Parathyroid adenoma (tissue), 2 donors: ENCODE measurements around the gene IGSF1.

Source experiments
- H2AFZ ChIP-seq: fragments of 300-600 bp; sonication (generic); one replicate; pipeline ENCODE4 v1.7.0; 2017; ENCODE audit warnings: antibody characterized with exemption, mild to moderate bottlenecking
- H3K27ac ChIP-seq: fragments of 300-600 bp; sonication (generic); one replicate; pipeline ENCODE4 v1.7.0; 2017
- H3K27me3 ChIP-seq: fragments of 300-600 bp; sonication (generic); one replicate; pipeline ENCODE4 v1.7.0; 2017; ENCODE audit warnings: low read length; ENCODE audit not compliant: control insufficient read depth, insufficient read depth
- H3K36me3 ChIP-seq: fragments of 300-600 bp; sonication (generic); one replicate; pipeline ENCODE4 v1.7.0; 2017; ENCODE audit warnings: low read length; ENCODE audit not compliant: control insufficient read depth, insufficient read depth
- H3K4me1 ChIP-seq: fragments of 300-600 bp; sonication (generic); one replicate; pipeline ENCODE4 v1.7.0; 2017; ENCODE audit warnings: control low read depth
- H3K4me2 ChIP-seq: fragments of 300-600 bp; sonication (generic); one replicate; pipeline ENCODE4 v1.7.0; 2017; ENCODE audit warnings: low read length
- H3K4me3 ChIP-seq: fragments of 300-600 bp; sonication (generic); one replicate; pipeline ENCODE4 v1.7.0; 2017; ENCODE audit warnings: low read depth, low read length
- H3K79me2 ChIP-seq: fragments of 300-600 bp; sonication (generic); one replicate; pipeline ENCODE4 v1.7.0; 2017; ENCODE audit warnings: control low read depth
- H3K9ac ChIP-seq: fragments of 300-600 bp; sonication (generic); one replicate; pipeline ENCODE4 v1.7.0; 2017; ENCODE audit warnings: mild to moderate bottlenecking
- H3K9me3 ChIP-seq: fragments of 300-600 bp; sonication (generic); one replicate; pipeline ENCODE4 v1.7.0; 2017; ENCODE audit warnings: low read length; ENCODE audit not compliant: control insufficient read depth
- TF ChIP-seq, protein P1 (sequence below): fragments of 300-600 bp; sonication (generic); IDR thresholded peaks from one replicate; pipeline ENCODE4 v1.7.0; 2017; ENCODE audit warnings: antibody characterized with exemption, mild to moderate bottlenecking
- donor health status: primary hyperparathyroidism.

The IGSF1 gene

DNA sequence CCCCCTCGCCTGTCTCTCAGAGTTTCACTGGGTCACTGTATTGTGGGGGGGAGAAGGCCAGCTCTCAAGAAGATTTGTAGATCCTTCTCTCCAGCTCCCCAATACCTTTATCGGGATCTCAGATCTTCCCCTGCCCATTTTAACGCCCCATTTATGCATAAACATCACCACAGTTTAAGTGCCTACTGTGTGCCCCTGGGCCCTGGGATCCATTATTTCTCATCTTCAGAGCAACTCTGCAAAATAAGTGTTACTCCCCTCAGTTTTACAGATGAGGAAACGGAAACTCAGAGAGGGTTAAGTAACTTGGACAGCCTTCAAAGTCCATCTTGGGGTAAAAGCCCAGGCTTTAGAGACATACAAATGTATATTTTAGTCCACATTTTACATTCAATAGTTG lies 421 bp upstream of the IGSF1 start:
- no peaks in the 10 kb centered on the region for H3K79me2 ChIP-seq
- TF ChIP-seq, protein P1, sequence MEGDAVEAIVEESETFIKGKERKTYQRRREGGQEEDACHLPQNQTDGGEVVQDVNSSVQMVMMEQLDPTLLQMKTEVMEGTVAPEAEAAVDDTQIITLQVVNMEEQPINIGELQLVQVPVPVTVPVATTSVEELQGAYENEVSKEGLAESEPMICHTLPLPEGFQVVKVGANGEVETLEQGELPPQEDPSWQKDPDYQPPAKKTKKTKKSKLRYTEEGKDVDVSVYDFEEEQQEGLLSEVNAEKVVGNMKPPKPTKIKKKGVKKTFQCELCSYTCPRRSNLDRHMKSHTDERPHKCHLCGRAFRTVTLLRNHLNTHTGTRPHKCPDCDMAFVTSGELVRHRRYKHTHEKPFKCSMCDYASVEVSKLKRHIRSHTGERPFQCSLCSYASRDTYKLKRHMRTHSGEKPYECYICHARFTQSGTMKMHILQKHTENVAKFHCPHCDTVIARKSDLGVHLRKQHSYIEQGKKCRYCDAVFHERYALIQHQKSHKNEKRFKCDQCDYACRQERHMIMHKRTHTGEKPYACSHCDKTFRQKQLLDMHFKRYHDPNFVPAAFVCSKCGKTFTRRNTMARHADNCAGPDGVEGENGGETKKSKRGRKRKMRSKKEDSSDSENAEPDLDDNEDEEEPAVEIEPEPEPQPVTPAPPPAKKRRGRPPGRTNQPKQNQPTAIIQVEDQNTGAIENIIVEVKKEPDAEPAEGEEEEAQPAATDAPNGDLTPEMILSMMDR, result no peak
- H3K27me3 ChIP-seq, result no peaks in the 10 kb centered on the region
- H3K9ac ChIP-seq, result no peak overlapping the region
- H3K4me2 ChIP-seq, result no peak overlapping the region
- no peaks in the 10 kb centered on the region for H3K9me3 ChIP-seq
- no peak overlapping the region for H3K4me3 ChIP-seq
- no peaks in the 10 kb centered on the region for H3K36me3 ChIP-seq
- H3K4me1 ChIP-seq, result no peaks in the 10 kb centered on the region
- H2AFZ ChIP-seq, result peak overlapping the region; percentile 76
- H3K27ac ChIP-seq, result no peak overlapping the region

DNA sequence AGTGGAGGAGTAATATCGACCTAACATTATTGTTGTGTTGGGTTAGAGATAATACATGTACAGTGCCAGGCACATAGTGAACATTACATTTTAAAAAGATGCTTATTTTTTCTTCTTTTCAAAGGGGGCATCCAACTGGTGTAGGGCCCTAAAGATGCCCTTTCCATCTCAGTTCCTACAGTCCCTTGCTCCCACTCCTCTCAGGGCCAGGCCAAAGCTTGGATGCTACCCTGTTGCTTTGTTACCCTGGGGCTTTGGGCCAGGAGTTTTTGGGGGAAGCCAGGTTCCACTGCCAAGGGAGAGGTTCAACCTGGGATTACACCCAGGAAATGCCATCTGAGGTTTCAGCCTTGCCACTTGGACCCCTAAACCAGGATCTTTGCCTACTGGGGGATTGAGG lies 918 bp downstream of the IGSF1 start:
- H2AFZ ChIP-seq, result no peak overlapping the region
- H3K4me1 ChIP-seq, result no peaks in the 10 kb centered on the region
- no peaks in the 10 kb centered on the region for H3K9me3 ChIP-seq
- H3K27me3 ChIP-seq, result no peaks in the 10 kb centered on the region
- no peak overlapping the region for H3K27ac ChIP-seq
- H3K4me2 ChIP-seq, result no peak overlapping the region
- no peaks in the 10 kb centered on the region for H3K36me3 ChIP-seq
- no peaks in the 10 kb centered on the region for H3K79me2 ChIP-seq
- no peak overlapping the region for H3K4me3 ChIP-seq
- no peak overlapping the region for H3K9ac ChIP-seq
- TF ChIP-seq, protein P1, result no peak

DNA sequence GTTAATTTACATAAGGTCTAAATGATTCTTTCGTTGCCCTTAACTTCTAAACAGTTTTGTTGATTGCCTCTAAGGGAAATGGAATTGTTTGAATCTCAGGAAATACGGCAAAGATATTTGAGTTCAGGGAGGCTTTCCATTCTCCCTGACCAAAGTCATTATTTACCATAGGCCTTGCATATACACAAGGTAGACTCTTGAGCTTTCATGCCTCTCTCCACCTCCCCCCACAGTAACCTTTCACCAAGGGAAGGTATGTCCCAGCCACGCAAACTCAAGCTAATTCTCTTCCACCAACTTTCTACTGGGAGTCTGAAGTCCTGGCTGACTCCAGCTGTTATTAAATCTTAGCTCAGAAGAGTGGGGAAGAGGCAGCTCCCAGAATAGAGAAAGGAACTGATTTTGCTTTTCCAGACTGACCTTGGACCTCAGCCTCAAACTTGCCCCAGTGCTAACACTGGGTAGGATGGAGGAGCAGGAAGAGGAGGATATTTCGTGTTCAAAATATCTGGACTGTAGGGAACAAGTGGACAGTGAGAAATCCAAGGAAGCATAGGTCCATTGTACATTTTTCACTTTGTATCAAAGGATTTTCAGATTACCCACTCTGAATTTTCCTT lies 1.4 kb downstream of the IGSF1 start:
- no peak overlapping the region for H3K4me2 ChIP-seq
- TF ChIP-seq, protein P1, result no peak
- H3K4me3 ChIP-seq, result no peak overlapping the region
- H3K27me3 ChIP-seq, result no peaks in the 10 kb centered on the region
- no peak overlapping the region for H3K27ac ChIP-seq
- no peak overlapping the region for H2AFZ ChIP-seq
- no peaks in the 10 kb centered on the region for H3K36me3 ChIP-seq
- H3K4me1 ChIP-seq, result no peaks in the 10 kb centered on the region
- no peaks in the 10 kb centered on the region for H3K79me2 ChIP-seq
- H3K9me3 ChIP-seq, result no peaks in the 10 kb centered on the region
- H3K9ac ChIP-seq, result no peak overlapping the region

DNA sequence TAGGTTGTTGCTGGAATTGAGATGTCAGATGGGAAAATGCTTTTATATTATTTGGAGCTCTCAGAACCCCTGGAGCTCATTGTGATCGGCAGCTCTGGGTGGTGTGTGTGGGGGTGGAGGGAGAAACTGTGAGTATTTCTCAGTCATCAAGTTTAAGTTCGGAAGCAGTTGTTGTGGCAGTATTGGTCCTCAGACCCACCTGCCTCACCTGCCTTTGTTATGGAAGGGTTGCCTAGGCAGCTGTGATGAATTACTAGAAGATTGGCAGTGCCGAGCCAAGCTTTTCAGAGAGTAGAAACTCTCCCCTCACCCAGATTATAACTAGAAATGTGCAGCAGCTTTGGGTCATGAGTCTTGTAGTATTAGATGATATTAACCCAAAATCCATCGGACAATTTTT lies 9.5 kb downstream of the IGSF1 start:
- TF ChIP-seq, protein P1, result no peak
- no peaks in the 10 kb centered on the region for H3K9me3 ChIP-seq
- no peaks in the 10 kb centered on the region for H3K4me1 ChIP-seq
- no peak overlapping the region for H2AFZ ChIP-seq
- no peaks in the 10 kb centered on the region for H3K27me3 ChIP-seq
- no peaks in the 10 kb centered on the region for H3K79me2 ChIP-seq
- H3K4me3 ChIP-seq, result no peak overlapping the region
- H3K4me2 ChIP-seq, result no peak overlapping the region
- no peak overlapping the region for H3K9ac ChIP-seq
- no peak overlapping the region for H3K27ac ChIP-seq
- H3K36me3 ChIP-seq, result no peaks in the 10 kb centered on the region

DNA sequence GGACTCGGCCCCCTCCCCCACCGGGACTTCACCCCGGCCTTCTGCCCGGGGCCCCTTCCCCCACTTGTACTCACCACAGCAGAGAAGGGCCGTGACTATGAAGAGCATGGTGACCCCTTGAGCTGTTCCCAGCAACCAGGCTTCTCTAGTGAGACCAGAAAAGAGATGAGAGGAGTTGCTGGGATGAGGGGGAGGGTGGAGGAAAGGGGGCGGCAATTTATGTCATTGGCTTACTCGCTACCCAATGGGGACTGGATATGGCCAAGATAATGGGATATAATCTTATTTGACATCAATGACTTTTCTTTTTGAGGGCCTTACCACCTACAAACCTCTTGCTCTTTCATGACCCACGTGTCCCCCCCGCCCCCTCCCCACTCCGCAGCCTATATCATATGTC lies 9.9 kb downstream of the IGSF1 start:
- no peak overlapping the region for H3K4me3 ChIP-seq
- H3K27me3 ChIP-seq, result no peaks in the 10 kb centered on the region
- H3K79me2 ChIP-seq, result no peaks in the 10 kb centered on the region

More for the DNA sequence above, 9.9 kb downstream of the IGSF1 start:
- Histone ChIP-seq H3K27ac (no peak overlapping the region), H2AFZ (no peak overlapping the region), H3K9ac (no peak overlapping the region), H3K4me1 (no peaks in the 10 kb centered on the region), H3K9me3 (no peaks in the 10 kb centered on the region), H3K4me2 (no peak overlapping the region), H3K36me3 (no peaks in the 10 kb centered on the region)
- TF ChIP-seq, protein P1, result no peak
